Measurements from ENCODE around the gene CDC16. TPM values are rescaled to one million over a fixed set of nuclear protein-coding genes. Genes with fewer than 3 reads are reported as not detected.

CDC16 gene
- total and polyA plus RNA-seq, 2 of the 13 experiments (the other 11 are each of a cell fraction or from before 2014, with no cell fraction given), result 24.2 to 60.9 TPM

GRCh38 chr13:114281351-114282040 lies 46.8 kb downstream of the CDC16 start, which contains the start of gene UPF3A (continued):
- TF ChIP-seq KAT7 (CRISPR knock-in tag; IDR thresholded peaks at IDR 0.05; ENCODE audit: borderline replicate concordance), result peak; percentile 61; the same call in 1 of the 2 replicates
- peak; percentile 52; the same call in 1 of the 2 replicates for TF ChIP-seq SP2 (CRISPR knock-in tag; IDR thresholded peaks at IDR 0.05)
- no peak for TF ChIP-seq IRX3 (CRISPR knock-in tag; IDR thresholded peaks at IDR 0.05; ENCODE audit: borderline replicate concordance, low read depth)
- TF ChIP-seq PAF1 (CRISPR knock-in tag; IDR thresholded peaks at IDR 0.05), result no peak
- peak; percentile 82 for TF ChIP-seq ZNF589 (CRISPR knock-in tag; conservative IDR thresholded peaks at IDR 0.05)
- peak; percentile 54; the same call in 1 of the 2 replicates for TF ChIP-seq ZFP91 (CRISPR knock-in tag; IDR thresholded peaks at IDR 0.05; ENCODE audit: borderline replicate concordance)
- peak; percentile 89 for TF ChIP-seq HNRNPK (IDR thresholded peaks at IDR 0.05; ENCODE audit: low read depth, low read length, poor library complexity, severe bottlenecking)
- TF ChIP-seq ZXDC (CRISPR knock-in tag; IDR thresholded peaks at IDR 0.05), result no peak
- TF ChIP-seq ZBTB40 (IDR thresholded peaks at IDR 0.05), result no peak
- peak; percentile 60; the same call in 1 of the 2 replicates for TF ChIP-seq ZBTB40 (CRISPR knock-in tag; IDR thresholded peaks at IDR 0.05)
- peak; percentile 31 for TF ChIP-seq SRSF1 (optimal IDR thresholded peaks at IDR 0.05; ENCODE audit: low read depth, low read length)
- peak; percentile 32; the same call in 1 of the 2 replicates for TF ChIP-seq THAP8 (CRISPR knock-in tag; IDR thresholded peaks at IDR 0.05; ENCODE audit: borderline replicate concordance)
- no peak for TF ChIP-seq SP1 (IDR thresholded peaks at IDR 0.05)
- 0 out of 2 replicates have a peak, but pooled peaks have one; percentile 54 for TF ChIP-seq SP1 (CRISPR knock-in tag; IDR thresholded peaks at IDR 0.05)
- TF ChIP-seq SRY (CRISPR knock-in tag; IDR thresholded peaks at IDR 0.05), result peak; percentile 36; the same call in 1 of the 2 replicates
